K562 (cell line): ENCODE data around the gene ARMC6. TPM values are rescaled to one million over a fixed set of nuclear protein-coding genes. Genes with fewer than 3 reads are reported as not detected.

Experiments used
- C11orf30 ChIP-seq: fragments of 450-650 bp; IDR thresholded peaks from 2 replicates; pipeline ENCODE4 v1.6.1; 2016; ENCODE audit warnings: low read depth, mild to moderate bottlenecking
- FOXK2 ChIP-seq, 2 experiments: fragments of 450-650 bp; IDR thresholded peaks in 1 of 2; conservative IDR thresholded peaks in 1 of 2; 2 replicates each; pipeline ENCODE4 v1.6.1; 2016; ENCODE audit warnings: low read depth in 2 of 2, mild to moderate bottlenecking in 1 of 2
- ILF3 ChIP-seq: fragments of 450-650 bp; IDR thresholded peaks from 2 replicates; pipeline ENCODE4 v1.6.1; 2018; ENCODE audit warnings: antibody characterized with exemption, mild to moderate bottlenecking, moderate library complexity, borderline replicate concordance
- KAT8 ChIP-seq: fragments of 450-650 bp; IDR thresholded peaks from 2 replicates; pipeline ENCODE4 v1.6.1; 2016; ENCODE audit warnings: low read depth, mild to moderate bottlenecking
- POLR2AphosphoS5 ChIP-seq: IDR thresholded peaks from 2 replicates; pipeline ENCODE4 v1.6.1; 2011; ENCODE audit warnings: mild to moderate bottlenecking, low read depth, low read length, moderate library complexity; ENCODE audit not compliant: control insufficient read depth, insufficient read depth
- POLR2B ChIP-seq: fragments of 450-650 bp; IDR thresholded peaks from 2 replicates; pipeline ENCODE4 v1.6.1; 2018; ENCODE audit warnings: low read depth; ENCODE audit not compliant: partially characterized antibody
- SREBF2 ChIP-seq: sonication (generic); formaldehyde crosslinking; IDR thresholded peaks from 2 replicates; pipeline ENCODE4 v1.4.0; 2020; ENCODE audit warnings: mild to moderate bottlenecking, missing genetic modification reagents
- ZBED1 ChIP-seq: IDR thresholded peaks from 2 replicates; pipeline ENCODE4 v1.6.1; 2014
- polyA plus RNA-seq, 8 experiments: library from polyadenylated mRNA; depleted of rRNA in 4 of 8; stranded (reverse) in 5 of 8; unstranded in 3 of 8; fragments of >200 nt; fragmentation: Nextera tagmentation in 2 of 8; fragmentation: Illumina TruSeq in 1 of 8; extraction: Ambion mirVana in 2 of 8; extraction: Trizol in 1 of 8; gene quantifications; 2 replicates each; pipeline versions ENCODE4 v1.2.1 to v1.2.3, GENCODE V29; 2011 to 2014; ENCODE audit warnings: inconsistent platforms in 1 of 8, missing spikeins in 1 of 8
- total RNA-seq, 7 experiments: library from RNA; depleted of rRNA in 6 of 7; stranded (reverse); fragments of >200 nt in 6 of 7; fragmentation: Illumina TruSeq in 2 of 7; extraction: Trizol in 2 of 7; gene quantifications; 2 replicates each; pipeline versions ENCODE4 v1.2.1 to v1.2.3, GENCODE V29; 2011 to 2021; ENCODE audit warnings: low replicate concordance in 1 of 7
- TF ChIP-seq, protein P1 (sequence below): fragments of 200-600 bp; sonication (generic); IDR thresholded peaks from one replicate; pipeline ENCODE4 v1.6.1; 2012; ENCODE audit warnings: mild to moderate bottlenecking, low read depth, low read length, inconsistent platforms
- TF ChIP-seq, protein P2 (sequence below): sonication (generic); formaldehyde crosslinking; IDR thresholded peaks from 2 replicates; pipeline ENCODE4 v1.8.1; 2023; ENCODE audit warnings: missing genetic modification reagents, mild to moderate bottlenecking, borderline replicate concordance
- TF ChIP-seq, protein P3 (sequence below): sonication (generic); IDR thresholded peaks from 2 replicates; pipeline ENCODE4 v1.6.1; 2016

ARMC6 gene
- total and polyA plus RNA-seq, 9 of the 15 experiments (the other 6 are each of a cell fraction or from before 2014, with no cell fraction given), result 2.1 to 93.4 (median 63.6) TPM

DNA sequence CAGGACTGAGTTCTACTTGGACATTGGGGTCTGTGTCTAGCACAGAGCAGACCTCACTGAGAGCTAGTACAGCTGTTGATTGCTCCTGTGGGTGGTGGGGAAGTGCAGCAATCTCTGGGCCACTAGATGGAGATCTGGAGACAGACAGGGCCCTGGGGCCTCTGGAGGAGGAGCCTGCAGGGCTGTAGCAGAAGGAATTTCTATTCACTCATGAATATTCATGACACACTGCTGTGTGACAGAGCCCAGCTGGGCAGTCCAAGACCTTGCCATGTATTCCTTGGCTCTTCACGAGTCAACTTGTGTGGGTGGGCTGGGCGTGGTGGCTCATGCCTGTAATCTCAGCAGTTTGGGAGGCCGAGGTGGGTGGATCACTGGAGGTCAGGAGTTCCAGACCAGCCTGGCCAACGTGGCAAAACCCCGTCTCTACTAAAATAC, 37.6 kb upstream of the ARMC6 start (continued):
- TF ChIP-seq, protein P1, sequence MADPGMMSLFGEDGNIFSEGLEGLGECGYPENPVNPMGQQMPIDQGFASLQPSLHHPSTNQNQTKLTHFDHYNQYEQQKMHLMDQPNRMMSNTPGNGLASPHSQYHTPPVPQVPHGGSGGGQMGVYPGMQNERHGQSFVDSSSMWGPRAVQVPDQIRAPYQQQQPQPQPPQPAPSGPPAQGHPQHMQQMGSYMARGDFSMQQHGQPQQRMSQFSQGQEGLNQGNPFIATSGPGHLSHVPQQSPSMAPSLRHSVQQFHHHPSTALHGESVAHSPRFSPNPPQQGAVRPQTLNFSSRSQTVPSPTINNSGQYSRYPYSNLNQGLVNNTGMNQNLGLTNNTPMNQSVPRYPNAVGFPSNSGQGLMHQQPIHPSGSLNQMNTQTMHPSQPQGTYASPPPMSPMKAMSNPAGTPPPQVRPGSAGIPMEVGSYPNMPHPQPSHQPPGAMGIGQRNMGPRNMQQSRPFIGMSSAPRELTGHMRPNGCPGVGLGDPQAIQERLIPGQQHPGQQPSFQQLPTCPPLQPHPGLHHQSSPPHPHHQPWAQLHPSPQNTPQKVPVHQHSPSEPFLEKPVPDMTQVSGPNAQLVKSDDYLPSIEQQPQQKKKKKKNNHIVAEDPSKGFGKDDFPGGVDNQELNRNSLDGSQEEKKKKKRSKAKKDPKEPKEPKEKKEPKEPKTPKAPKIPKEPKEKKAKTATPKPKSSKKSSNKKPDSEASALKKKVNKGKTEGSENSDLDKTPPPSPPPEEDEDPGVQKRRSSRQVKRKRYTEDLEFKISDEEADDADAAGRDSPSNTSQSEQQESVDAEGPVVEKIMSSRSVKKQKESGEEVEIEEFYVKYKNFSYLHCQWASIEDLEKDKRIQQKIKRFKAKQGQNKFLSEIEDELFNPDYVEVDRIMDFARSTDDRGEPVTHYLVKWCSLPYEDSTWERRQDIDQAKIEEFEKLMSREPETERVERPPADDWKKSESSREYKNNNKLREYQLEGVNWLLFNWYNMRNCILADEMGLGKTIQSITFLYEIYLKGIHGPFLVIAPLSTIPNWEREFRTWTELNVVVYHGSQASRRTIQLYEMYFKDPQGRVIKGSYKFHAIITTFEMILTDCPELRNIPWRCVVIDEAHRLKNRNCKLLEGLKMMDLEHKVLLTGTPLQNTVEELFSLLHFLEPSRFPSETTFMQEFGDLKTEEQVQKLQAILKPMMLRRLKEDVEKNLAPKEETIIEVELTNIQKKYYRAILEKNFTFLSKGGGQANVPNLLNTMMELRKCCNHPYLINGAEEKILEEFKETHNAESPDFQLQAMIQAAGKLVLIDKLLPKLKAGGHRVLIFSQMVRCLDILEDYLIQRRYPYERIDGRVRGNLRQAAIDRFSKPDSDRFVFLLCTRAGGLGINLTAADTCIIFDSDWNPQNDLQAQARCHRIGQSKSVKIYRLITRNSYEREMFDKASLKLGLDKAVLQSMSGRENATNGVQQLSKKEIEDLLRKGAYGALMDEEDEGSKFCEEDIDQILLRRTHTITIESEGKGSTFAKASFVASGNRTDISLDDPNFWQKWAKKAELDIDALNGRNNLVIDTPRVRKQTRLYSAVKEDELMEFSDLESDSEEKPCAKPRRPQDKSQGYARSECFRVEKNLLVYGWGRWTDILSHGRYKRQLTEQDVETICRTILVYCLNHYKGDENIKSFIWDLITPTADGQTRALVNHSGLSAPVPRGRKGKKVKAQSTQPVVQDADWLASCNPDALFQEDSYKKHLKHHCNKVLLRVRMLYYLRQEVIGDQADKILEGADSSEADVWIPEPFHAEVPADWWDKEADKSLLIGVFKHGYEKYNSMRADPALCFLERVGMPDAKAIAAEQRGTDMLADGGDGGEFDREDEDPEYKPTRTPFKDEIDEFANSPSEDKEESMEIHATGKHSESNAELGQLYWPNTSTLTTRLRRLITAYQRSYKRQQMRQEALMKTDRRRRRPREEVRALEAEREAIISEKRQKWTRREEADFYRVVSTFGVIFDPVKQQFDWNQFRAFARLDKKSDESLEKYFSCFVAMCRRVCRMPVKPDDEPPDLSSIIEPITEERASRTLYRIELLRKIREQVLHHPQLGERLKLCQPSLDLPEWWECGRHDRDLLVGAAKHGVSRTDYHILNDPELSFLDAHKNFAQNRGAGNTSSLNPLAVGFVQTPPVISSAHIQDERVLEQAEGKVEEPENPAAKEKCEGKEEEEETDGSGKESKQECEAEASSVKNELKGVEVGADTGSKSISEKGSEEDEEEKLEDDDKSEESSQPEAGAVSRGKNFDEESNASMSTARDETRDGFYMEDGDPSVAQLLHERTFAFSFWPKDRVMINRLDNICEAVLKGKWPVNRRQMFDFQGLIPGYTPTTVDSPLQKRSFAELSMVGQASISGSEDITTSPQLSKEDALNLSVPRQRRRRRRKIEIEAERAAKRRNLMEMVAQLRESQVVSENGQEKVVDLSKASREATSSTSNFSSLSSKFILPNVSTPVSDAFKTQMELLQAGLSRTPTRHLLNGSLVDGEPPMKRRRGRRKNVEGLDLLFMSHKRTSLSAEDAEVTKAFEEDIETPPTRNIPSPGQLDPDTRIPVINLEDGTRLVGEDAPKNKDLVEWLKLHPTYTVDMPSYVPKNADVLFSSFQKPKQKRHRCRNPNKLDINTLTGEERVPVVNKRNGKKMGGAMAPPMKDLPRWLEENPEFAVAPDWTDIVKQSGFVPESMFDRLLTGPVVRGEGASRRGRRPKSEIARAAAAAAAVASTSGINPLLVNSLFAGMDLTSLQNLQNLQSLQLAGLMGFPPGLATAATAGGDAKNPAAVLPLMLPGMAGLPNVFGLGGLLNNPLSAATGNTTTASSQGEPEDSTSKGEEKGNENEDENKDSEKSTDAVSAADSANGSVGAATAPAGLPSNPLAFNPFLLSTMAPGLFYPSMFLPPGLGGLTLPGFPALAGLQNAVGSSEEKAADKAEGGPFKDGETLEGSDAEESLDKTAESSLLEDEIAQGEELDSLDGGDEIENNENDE, result no peak
- TF ChIP-seq ZBED1 (no peak), ILF3 (no peak), C11orf30 (no peak), SREBF2 (CRISPR knock-in tag) (no peak), POLR2AphosphoS5 (no peak), KAT8 (no peak), POLR2B (no peak), FOXK2 (conservative IDR thresholded peaks at IDR 0.05 in 1 of 2, IDR thresholded peaks at IDR 0.05 in 1 of 2; ENCODE audit: low read depth in 2 of 2) (no peak)
- TF ChIP-seq, protein P2, sequence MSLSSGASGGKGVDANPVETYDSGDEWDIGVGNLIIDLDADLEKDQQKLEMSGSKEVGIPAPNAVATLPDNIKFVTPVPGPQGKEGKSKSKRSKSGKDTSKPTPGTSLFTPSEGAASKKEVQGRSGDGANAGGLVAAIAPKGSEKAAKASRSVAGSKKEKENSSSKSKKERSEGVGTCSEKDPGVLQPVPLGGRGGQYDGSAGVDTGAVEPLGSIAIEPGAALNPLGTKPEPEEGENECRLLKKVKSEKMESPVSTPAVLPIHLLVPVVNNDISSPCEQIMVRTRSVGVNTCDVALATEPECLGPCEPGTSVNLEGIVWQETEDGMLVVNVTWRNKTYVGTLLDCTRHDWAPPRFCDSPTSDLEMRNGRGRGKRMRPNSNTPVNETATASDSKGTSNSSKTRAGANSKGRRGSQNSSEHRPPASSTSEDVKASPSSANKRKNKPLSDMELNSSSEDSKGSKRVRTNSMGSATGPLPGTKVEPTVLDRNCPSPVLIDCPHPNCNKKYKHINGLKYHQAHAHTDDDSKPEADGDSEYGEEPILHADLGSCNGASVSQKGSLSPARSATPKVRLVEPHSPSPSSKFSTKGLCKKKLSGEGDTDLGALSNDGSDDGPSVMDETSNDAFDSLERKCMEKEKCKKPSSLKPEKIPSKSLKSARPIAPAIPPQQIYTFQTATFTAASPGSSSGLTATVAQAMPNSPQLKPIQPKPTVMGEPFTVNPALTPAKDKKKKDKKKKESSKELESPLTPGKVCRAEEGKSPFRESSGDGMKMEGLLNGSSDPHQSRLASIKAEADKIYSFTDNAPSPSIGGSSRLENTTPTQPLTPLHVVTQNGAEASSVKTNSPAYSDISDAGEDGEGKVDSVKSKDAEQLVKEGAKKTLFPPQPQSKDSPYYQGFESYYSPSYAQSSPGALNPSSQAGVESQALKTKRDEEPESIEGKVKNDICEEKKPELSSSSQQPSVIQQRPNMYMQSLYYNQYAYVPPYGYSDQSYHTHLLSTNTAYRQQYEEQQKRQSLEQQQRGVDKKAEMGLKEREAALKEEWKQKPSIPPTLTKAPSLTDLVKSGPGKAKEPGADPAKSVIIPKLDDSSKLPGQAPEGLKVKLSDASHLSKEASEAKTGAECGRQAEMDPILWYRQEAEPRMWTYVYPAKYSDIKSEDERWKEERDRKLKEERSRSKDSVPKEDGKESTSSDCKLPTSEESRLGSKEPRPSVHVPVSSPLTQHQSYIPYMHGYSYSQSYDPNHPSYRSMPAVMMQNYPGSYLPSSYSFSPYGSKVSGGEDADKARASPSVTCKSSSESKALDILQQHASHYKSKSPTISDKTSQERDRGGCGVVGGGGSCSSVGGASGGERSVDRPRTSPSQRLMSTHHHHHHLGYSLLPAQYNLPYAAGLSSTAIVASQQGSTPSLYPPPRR (CRISPR knock-in tag), result no peak
- TF ChIP-seq, protein P3, sequence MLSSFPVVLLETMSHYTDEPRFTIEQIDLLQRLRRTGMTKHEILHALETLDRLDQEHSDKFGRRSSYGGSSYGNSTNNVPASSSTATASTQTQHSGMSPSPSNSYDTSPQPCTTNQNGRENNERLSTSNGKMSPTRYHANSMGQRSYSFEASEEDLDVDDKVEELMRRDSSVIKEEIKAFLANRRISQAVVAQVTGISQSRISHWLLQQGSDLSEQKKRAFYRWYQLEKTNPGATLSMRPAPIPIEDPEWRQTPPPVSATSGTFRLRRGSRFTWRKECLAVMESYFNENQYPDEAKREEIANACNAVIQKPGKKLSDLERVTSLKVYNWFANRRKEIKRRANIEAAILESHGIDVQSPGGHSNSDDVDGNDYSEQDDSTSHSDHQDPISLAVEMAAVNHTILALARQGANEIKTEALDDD, result no peak
